H9 (cell line): Measurements from ENCODE around the gene GRM1. TPM values are rescaled to one million over a fixed set of nuclear protein-coding genes. Genes with fewer than 3 reads are reported as not detected.

Experiments
- DNase-seq: peaks from one replicate; pipeline ENCODE4 v3.0.0-alpha.2; 2017
- H2AFZ ChIP-seq: one replicate; pipeline ENCODE4 v1.6.1; 2013; ENCODE audit warnings: mild to moderate bottlenecking, low read length, control low read depth, moderate library complexity
- H2AK5ac ChIP-seq: 2 replicates; pipeline ENCODE4 v1.6.1; 2013; ENCODE audit warnings: low read length, control low read depth, mixed read lengths; ENCODE audit not compliant: insufficient read length
- H2BK120ac ChIP-seq: one replicate; pipeline ENCODE4 v1.6.1; 2013; ENCODE audit warnings: low read depth, mild to moderate bottlenecking, low read length, control low read depth, inconsistent platforms; ENCODE audit not compliant: poor library complexity, severe bottlenecking
- H2BK12ac ChIP-seq: 2 replicates; pipeline ENCODE4 v1.6.1; 2013; ENCODE audit warnings: low read length, control low read depth, mixed read lengths, low read depth; ENCODE audit not compliant: insufficient read length
- H2BK15ac ChIP-seq: 2 replicates; pipeline ENCODE4 v1.6.1; 2013; ENCODE audit warnings: low read depth, low read length, control low read depth
- H2BK20ac ChIP-seq: one replicate; pipeline ENCODE4 v1.6.1; 2013; ENCODE audit warnings: low read depth, mild to moderate bottlenecking, low read length, control low read depth, inconsistent platforms; ENCODE audit not compliant: poor library complexity, severe bottlenecking
- H2BK5ac ChIP-seq: 2 replicates; pipeline ENCODE4 v1.6.1; 2013; ENCODE audit warnings: low read length, control low read depth, mixed read lengths; ENCODE audit not compliant: insufficient read length
- H3K14ac ChIP-seq: 2 replicates; pipeline ENCODE4 v1.6.1; 2013; ENCODE audit warnings: low read length, control low read depth; ENCODE audit not compliant: insufficient read depth
- H3K18ac ChIP-seq: 2 replicates; pipeline ENCODE4 v1.6.1; 2013; ENCODE audit warnings: low read depth, mild to moderate bottlenecking, mixed read lengths, low read length, control low read depth; ENCODE audit not compliant: insufficient read length
- H3K23ac ChIP-seq: 2 replicates; pipeline ENCODE4 v1.6.1; 2013; ENCODE audit warnings: low read length, control low read depth, mixed read lengths, low read depth; ENCODE audit not compliant: insufficient read length
- H3K23me2 ChIP-seq: 2 replicates; pipeline ENCODE4 v1.6.1; 2013; ENCODE audit warnings: low read depth, mild to moderate bottlenecking, mixed read lengths, low read length, control low read depth; ENCODE audit not compliant: insufficient read length, poor library complexity, severe bottlenecking
- H3K27ac ChIP-seq: 2 replicates; pipeline ENCODE4 v1.5.1; 2013; ENCODE audit warnings: low read length, control low read depth, mixed read lengths, low read depth; ENCODE audit not compliant: insufficient read length
- H3K27me3 ChIP-seq: 2 replicates; pipeline ENCODE4 v1.6.1; 2013; ENCODE audit warnings: low read length, control low read depth, inconsistent platforms; ENCODE audit not compliant: insufficient read depth
- H3K4ac ChIP-seq: 2 replicates; pipeline ENCODE4 v1.6.1; 2013; ENCODE audit warnings: low read depth, mild to moderate bottlenecking, control low read depth, inconsistent platforms, low read length, moderate library complexity
- H3K4me1 ChIP-seq: 2 replicates; pipeline ENCODE4 v1.6.1; 2013; ENCODE audit warnings: low read length, control low read depth, inconsistent platforms; ENCODE audit not compliant: insufficient read depth
- H3K4me2 ChIP-seq: 2 replicates; pipeline ENCODE4 v1.6.1; 2013; ENCODE audit warnings: low read length, control low read depth, mixed read lengths; ENCODE audit not compliant: insufficient read length, insufficient read depth
- H3K56ac ChIP-seq: 2 replicates; pipeline ENCODE4 v1.6.1; 2013; ENCODE audit warnings: low read depth, mild to moderate bottlenecking, mixed read lengths, low read length, control low read depth; ENCODE audit not compliant: insufficient read length
- H3K79me1 ChIP-seq: 2 replicates; pipeline ENCODE4 v1.6.1; 2013; ENCODE audit warnings: low read depth, mild to moderate bottlenecking, moderate library complexity, low read length, control low read depth, inconsistent platforms; ENCODE audit not compliant: insufficient read depth, poor library complexity, severe bottlenecking
- H3K79me2 ChIP-seq: 2 replicates; pipeline ENCODE4 v1.6.1; 2013; ENCODE audit warnings: low read length, control low read depth, inconsistent platforms; ENCODE audit not compliant: insufficient read depth
- H3K9ac ChIP-seq: 2 replicates; pipeline ENCODE4 v1.6.1; 2013; ENCODE audit warnings: low read length, control low read depth, mixed read lengths; ENCODE audit not compliant: insufficient read length; ENCODE audit errors: extremely low read depth
- H3K9me3 ChIP-seq: one replicate; pipeline ENCODE4 v1.6.1; 2013; ENCODE audit warnings: low read depth, low read length, inconsistent platforms; ENCODE audit not compliant: control insufficient read depth
- H3T11ph ChIP-seq: one replicate; pipeline ENCODE4 v1.6.1; 2013; ENCODE audit warnings: mild to moderate bottlenecking, low read length, control low read depth, inconsistent platforms
- H4K20me1 ChIP-seq: one replicate; pipeline ENCODE4 v1.6.1; 2013; ENCODE audit not compliant: control insufficient read depth, insufficient read length, insufficient read depth
- H4K5ac ChIP-seq: 2 replicates; pipeline ENCODE4 v1.6.1; 2013; ENCODE audit warnings: low read depth, mild to moderate bottlenecking, mixed read lengths, low read length, control low read depth; ENCODE audit not compliant: insufficient read length
- H4K8ac ChIP-seq: replicated peaks from 2 replicates; pipeline ENCODE4 v1.6.1; 2013; ENCODE audit warnings: low read length, control low read depth, mixed read lengths, low read depth; ENCODE audit not compliant: insufficient read length
- H4K91ac ChIP-seq: 2 replicates; pipeline ENCODE4 v1.6.1; 2013; ENCODE audit warnings: low read depth, mild to moderate bottlenecking, moderate library complexity, mixed read lengths, low read length, control low read depth; ENCODE audit not compliant: insufficient read length
- H3K27ac Mint-ChIP-seq, 3 experiments: 2 replicates in 2 of 3; 3 replicates in 1 of 3; pipeline ENCODE4 v1.8.0; 2020 to 2021; ENCODE audit warnings: mixed read lengths in 3 of 3, mild to moderate bottlenecking in 1 of 3, moderate library complexity in 1 of 3
- H3K27me3 Mint-ChIP-seq: 2 replicates; pipeline ENCODE4 v1.8.0; 2021; ENCODE audit warnings: low read depth, mild to moderate bottlenecking, moderate library complexity, mixed read lengths
- H3K36me3 Mint-ChIP-seq, 3 experiments: 2 replicates in 2 of 3; 3 replicates in 1 of 3; pipeline ENCODE4 v1.8.0; 2020 to 2021; ENCODE audit warnings: low read depth in 3 of 3, mixed read lengths in 3 of 3; ENCODE audit not compliant: insufficient read depth in 1 of 3
- H3K4me1 Mint-ChIP-seq, 2 experiments: 2 replicates each; pipeline ENCODE4 v1.8.0; 2020; ENCODE audit warnings: mixed read lengths in 2 of 2
- H3K4me3 Mint-ChIP-seq, 2 experiments: 2 replicates in 1 of 2; 3 replicates in 1 of 2; pipeline ENCODE4 v1.8.0; 2020 to 2021; ENCODE audit warnings: mild to moderate bottlenecking in 2 of 2, mixed read lengths in 2 of 2, moderate library complexity in 1 of 2
- H3K9me3 Mint-ChIP-seq, 2 experiments: 2 replicates in 1 of 2; 3 replicates in 1 of 2; pipeline ENCODE4 v1.8.0; 2020; ENCODE audit warnings: mild to moderate bottlenecking in 2 of 2, mixed read lengths in 2 of 2, moderate library complexity in 1 of 2
- WGBS: extraction: QIAGEN DNeasy Blood & Tissue Kit; methylation state at CpG from one replicate; pipeline ENCODE4 v1.1.7; 2013; ENCODE audit warnings: missing lambda C conversion rate, low lambda C conversion rate, mixed read lengths; ENCODE audit not compliant: insufficient read length; ENCODE audit errors: extremely low coverage; 5-methylcytosine and 5-hydroxymethylcytosine counted together
- total RNA-seq: library from RNA; stranded (reverse); gene quantifications from 2 replicates; pipeline ENCODE4 v1.2.1, GENCODE V29; 2021
- TF ChIP-seq, protein P1 (sequence below): fragments of 200-600 bp; sonication (generic); conservative IDR thresholded peaks from 3 replicates; pipeline ENCODE4 v1.8.0; 2021; ENCODE audit warnings: antibody characterized with exemption, mild to moderate bottlenecking

The GRM1 gene
- total RNA-seq, 1 experiment from 2014 or later: 0.39 TPM

- Histone ChIP-seq H2BK5ac (no peak overlapping the region), H4K20me1 (no peaks in the 10 kb centered on the region), H3K14ac (no peak overlapping the region), H2AFZ (no peak overlapping the region), H3K23me2 (no peaks in the 10 kb centered on the region), H3K9ac (no peak overlapping the region), H4K5ac (no peak overlapping the region), H3K4ac (no peak overlapping the region), H2BK120ac (no peak overlapping the region), H2BK15ac (no peak overlapping the region), H4K8ac (no peak overlapping the region), H2BK12ac (no peak overlapping the region), H4K91ac (no peak overlapping the region), H3K18ac (no peak overlapping the region), H2AK5ac (no peak overlapping the region), H3K27me3 (no peaks in the 10 kb centered on the region), H3K79me1 (no peaks in the 10 kb centered on the region), H3T11ph (peak overlapping the region; percentile 36), H3K27ac (peak overlapping the region; percentile 81), H3K9me3 (no peaks in the 10 kb centered on the region), H3K4me1 (peaks cover 8% of the 10 kb centered on the region; the same call in 1 of the 2 replicates), H3K4me2 (no peak overlapping the region), H3K23ac (no peak overlapping the region), H3K56ac (no peak overlapping the region), H3K79me2 (no peaks in the 10 kb centered on the region), H2BK20ac (no peak overlapping the region)
- Mint-ChIP-seq H3K27me3 (no peaks in the 10 kb centered on the region), H3K9me3 (peaks cover 0 to 3% of the 10 kb centered on the region in 2 experiments; a peak in 1 of 5 replicates), H3K27ac (peak overlapping the region in 1 of 3 experiments; percentile 80; a peak in 5 of 7 replicates), H3K4me3 (no peak overlapping the region), H3K36me3 (no peaks in the 10 kb centered on the region), H3K4me1 (peaks cover 6 to 7% of the 10 kb centered on the region in 2 experiments)
- no CpG with 5 or more reads among the region's 3 CpGs for WGBS
- TF ChIP-seq, protein P1, sequence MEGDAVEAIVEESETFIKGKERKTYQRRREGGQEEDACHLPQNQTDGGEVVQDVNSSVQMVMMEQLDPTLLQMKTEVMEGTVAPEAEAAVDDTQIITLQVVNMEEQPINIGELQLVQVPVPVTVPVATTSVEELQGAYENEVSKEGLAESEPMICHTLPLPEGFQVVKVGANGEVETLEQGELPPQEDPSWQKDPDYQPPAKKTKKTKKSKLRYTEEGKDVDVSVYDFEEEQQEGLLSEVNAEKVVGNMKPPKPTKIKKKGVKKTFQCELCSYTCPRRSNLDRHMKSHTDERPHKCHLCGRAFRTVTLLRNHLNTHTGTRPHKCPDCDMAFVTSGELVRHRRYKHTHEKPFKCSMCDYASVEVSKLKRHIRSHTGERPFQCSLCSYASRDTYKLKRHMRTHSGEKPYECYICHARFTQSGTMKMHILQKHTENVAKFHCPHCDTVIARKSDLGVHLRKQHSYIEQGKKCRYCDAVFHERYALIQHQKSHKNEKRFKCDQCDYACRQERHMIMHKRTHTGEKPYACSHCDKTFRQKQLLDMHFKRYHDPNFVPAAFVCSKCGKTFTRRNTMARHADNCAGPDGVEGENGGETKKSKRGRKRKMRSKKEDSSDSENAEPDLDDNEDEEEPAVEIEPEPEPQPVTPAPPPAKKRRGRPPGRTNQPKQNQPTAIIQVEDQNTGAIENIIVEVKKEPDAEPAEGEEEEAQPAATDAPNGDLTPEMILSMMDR: no peak
- no peak for DNase-seq
Observed at GRCh38 chr6:146103416-146104072, 74.7 kb downstream of the GRM1 start.
